ENCODE measurements around the gene SPON2. TPM values are rescaled to one million over a fixed set of nuclear protein-coding genes. Genes with fewer than 3 reads are reported as not detected.

Gene SPON2
- total RNA-seq, 1 experiment from 2014 or later, result 1.8 TPM

DNA sequence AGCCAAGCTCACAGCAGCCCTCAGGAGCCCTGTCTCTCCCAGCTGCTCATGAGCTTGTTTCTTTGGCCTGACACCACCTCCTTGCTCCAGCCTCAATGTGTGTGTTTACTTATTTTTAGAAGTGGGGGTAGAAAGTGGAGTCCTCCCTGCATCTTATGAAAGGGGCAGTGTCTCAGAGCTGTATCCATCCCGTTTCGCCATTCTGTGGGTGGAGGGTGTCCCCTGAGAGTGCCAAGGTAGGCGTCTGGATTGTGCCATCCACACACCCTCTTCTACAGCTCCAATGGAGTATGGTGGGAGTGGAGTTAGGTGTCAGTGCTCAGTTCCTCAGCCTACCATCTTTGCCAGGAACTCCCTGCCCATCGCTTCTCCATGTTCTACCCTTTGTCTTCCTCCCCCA lies 8.3 kb downstream of the SPON2 start:
- no peaks in the 10 kb centered on the region for H3K27me3 ChIP-seq (ENCODE audit: control insufficient read depth, insufficient read depth, low read length)
- H3K36me3 ChIP-seq (ENCODE audit: control insufficient read depth, insufficient read depth, low read length), result no peaks in the 10 kb centered on the region
- intact Hi-C loops (cut with micrococcal nuclease; ENCODE audit: unreplicated experiment) (no loop called here), in situ Hi-C loops (cut with HindIII; ENCODE audit: low pct_unique_long_range_greater_than_20kb, low sequenced_read_pairs) (no loop called here)
- TF ChIP-seq TCF7L2 (IDR thresholded peaks at IDR 0.05; ENCODE audit: low read depth, low read length), result no peak
- peaks cover 6% of the 10 kb centered on the region; the same call in 1 of the 2 replicates for H3K4me1 ChIP-seq (ENCODE audit: control insufficient read depth, insufficient read depth, low read length)
- H3K9me3 ChIP-seq (ENCODE audit: control insufficient read depth, insufficient read depth, low read depth, low read length), result no peaks in the 10 kb centered on the region
- no peak for DNase-seq (ENCODE audit: low read depth, low spot score)
- H3K4me3 ChIP-seq (ENCODE audit: low read depth in 2 of 2, low read length in 2 of 2), result no peak overlapping the region
- no peak overlapping the region for H3K27ac ChIP-seq (ENCODE audit: low read length)
- ATAC-seq, result no peak
- BruUV-seq (replicated peaks), result no TSS peak
- ChIA-PET POLR2A (no interaction called here), CTCF (no interaction called here)

DNA sequence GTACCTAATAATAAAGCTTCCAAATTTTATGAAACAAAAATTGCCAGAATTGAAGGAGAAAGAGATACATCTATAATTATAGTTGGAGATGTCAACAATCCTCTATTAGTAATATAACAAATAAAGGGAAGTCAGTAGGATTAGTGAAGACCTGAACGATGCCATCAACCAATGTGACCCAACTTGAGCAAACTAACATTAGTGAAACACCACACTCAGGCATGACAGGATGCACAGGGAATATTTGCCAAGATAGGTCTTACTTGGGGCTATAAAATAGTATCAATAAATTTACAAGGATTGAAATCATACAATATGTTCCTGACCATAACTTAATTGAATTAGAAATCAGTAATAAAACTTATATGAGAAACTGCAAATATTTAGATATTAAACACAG lies 12.0 kb downstream of the SPON2 start:
- no peaks in the 10 kb centered on the region for H3K36me3 ChIP-seq (ENCODE audit: control insufficient read depth, insufficient read depth, low read length)
- H3K4me3 ChIP-seq (ENCODE audit: low read depth in 2 of 2, low read length in 2 of 2), result no peak overlapping the region
- CTCF ChIA-PET, result no interaction called here
- no peak for DNase-seq (ENCODE audit: low read depth, low spot score)
- BruUV-seq (replicated peaks), result no TSS peak
- H3K27me3 ChIP-seq (ENCODE audit: control insufficient read depth, insufficient read depth, low read length), result no peaks in the 10 kb centered on the region
- no peaks in the 10 kb centered on the region for H3K9me3 ChIP-seq (ENCODE audit: control insufficient read depth, insufficient read depth, low read depth, low read length)
- in situ Hi-C loops (cut with HindIII; ENCODE audit: low pct_unique_long_range_greater_than_20kb, low sequenced_read_pairs), result no loop called here
- no peak overlapping the region for H3K27ac ChIP-seq (ENCODE audit: low read length)
- intact Hi-C loops (cut with micrococcal nuclease; ENCODE audit: unreplicated experiment), result no loop called here
- no peaks in the 10 kb centered on the region; the same call in 1 of the 2 replicates for H3K4me1 ChIP-seq (ENCODE audit: control insufficient read depth, insufficient read depth, low read length)
- ATAC-seq, result no peak
- POLR2A ChIA-PET, result no interaction called here
- TF ChIP-seq, protein P1, sequence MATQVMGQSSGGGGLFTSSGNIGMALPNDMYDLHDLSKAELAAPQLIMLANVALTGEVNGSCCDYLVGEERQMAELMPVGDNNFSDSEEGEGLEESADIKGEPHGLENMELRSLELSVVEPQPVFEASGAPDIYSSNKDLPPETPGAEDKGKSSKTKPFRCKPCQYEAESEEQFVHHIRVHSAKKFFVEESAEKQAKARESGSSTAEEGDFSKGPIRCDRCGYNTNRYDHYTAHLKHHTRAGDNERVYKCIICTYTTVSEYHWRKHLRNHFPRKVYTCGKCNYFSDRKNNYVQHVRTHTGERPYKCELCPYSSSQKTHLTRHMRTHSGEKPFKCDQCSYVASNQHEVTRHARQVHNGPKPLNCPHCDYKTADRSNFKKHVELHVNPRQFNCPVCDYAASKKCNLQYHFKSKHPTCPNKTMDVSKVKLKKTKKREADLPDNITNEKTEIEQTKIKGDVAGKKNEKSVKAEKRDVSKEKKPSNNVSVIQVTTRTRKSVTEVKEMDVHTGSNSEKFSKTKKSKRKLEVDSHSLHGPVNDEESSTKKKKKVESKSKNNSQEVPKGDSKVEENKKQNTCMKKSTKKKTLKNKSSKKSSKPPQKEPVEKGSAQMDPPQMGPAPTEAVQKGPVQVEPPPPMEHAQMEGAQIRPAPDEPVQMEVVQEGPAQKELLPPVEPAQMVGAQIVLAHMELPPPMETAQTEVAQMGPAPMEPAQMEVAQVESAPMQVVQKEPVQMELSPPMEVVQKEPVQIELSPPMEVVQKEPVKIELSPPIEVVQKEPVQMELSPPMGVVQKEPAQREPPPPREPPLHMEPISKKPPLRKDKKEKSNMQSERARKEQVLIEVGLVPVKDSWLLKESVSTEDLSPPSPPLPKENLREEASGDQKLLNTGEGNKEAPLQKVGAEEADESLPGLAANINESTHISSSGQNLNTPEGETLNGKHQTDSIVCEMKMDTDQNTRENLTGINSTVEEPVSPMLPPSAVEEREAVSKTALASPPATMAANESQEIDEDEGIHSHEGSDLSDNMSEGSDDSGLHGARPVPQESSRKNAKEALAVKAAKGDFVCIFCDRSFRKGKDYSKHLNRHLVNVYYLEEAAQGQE (IDR thresholded peaks at IDR 0.05; ENCODE audit: insufficient read depth in 1 of 2, low read depth in 2 of 2, low read length in 1 of 2), result no peak
- TF ChIP-seq, protein P2, sequence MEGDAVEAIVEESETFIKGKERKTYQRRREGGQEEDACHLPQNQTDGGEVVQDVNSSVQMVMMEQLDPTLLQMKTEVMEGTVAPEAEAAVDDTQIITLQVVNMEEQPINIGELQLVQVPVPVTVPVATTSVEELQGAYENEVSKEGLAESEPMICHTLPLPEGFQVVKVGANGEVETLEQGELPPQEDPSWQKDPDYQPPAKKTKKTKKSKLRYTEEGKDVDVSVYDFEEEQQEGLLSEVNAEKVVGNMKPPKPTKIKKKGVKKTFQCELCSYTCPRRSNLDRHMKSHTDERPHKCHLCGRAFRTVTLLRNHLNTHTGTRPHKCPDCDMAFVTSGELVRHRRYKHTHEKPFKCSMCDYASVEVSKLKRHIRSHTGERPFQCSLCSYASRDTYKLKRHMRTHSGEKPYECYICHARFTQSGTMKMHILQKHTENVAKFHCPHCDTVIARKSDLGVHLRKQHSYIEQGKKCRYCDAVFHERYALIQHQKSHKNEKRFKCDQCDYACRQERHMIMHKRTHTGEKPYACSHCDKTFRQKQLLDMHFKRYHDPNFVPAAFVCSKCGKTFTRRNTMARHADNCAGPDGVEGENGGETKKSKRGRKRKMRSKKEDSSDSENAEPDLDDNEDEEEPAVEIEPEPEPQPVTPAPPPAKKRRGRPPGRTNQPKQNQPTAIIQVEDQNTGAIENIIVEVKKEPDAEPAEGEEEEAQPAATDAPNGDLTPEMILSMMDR (IDR thresholded peaks at IDR 0.05), result no peak
- TF ChIP-seq POLR2AphosphoS5 (IDR thresholded peaks at IDR 0.05; ENCODE audit: low read depth, low read length) (no peak), SIN3A (IDR thresholded peaks at IDR 0.05; ENCODE audit: borderline replicate concordance, insufficient read depth, low read depth, low read length) (no peak), TCF7L2 (IDR thresholded peaks at IDR 0.05; ENCODE audit: low read depth, low read length) (no peak)

DNA sequence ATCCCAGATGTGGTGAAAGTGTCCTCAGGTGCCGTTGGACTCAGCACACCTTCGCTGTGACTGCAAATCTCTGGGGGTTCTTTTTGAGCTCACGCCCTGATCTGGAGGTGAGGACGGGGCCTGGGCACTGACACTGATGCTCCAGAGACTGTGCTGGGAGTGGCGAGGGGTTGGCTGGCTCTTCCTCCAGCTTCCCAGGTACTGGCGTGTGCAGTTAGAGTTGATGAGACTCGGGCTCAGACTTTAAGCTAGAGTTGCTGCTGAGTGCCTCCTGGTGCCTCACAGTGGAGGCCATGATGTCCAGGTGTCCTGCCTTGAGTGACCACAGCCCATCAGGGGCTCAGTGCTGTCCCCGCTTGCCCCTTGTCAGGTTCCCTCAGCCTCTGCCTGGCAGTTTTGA lies 16.3 kb downstream of the SPON2 start:
- intact Hi-C loops (cut with micrococcal nuclease; ENCODE audit: unreplicated experiment) (no loop called here), in situ Hi-C loops (cut with HindIII; ENCODE audit: low pct_unique_long_range_greater_than_20kb, low sequenced_read_pairs) (no loop called here)
- POLR2A ChIA-PET, result no interaction called here
- no TSS peak for BruUV-seq (replicated peaks)
- no peaks in the 10 kb centered on the region for H3K36me3 ChIP-seq (ENCODE audit: control insufficient read depth, insufficient read depth, low read length)
- H3K4me3 ChIP-seq (ENCODE audit: low read depth in 2 of 2, low read length in 2 of 2), result no peak overlapping the region
- CTCF ChIA-PET, result interaction anchor here (1.0 kb wide), 1 partner anchor 105 kb away, joined by 4 read pairs; no protein-coding TSS in a partner anchor
- no peak overlapping the region for H3K27ac ChIP-seq (ENCODE audit: low read length)
- TF ChIP-seq, protein P1 (IDR thresholded peaks at IDR 0.05; ENCODE audit: insufficient read depth in 1 of 2, low read depth in 2 of 2, low read length in 1 of 2), result no peak
- TF ChIP-seq, protein P2 (IDR thresholded peaks at IDR 0.05), result no peak
- no peak for TF ChIP-seq SIN3A (IDR thresholded peaks at IDR 0.05; ENCODE audit: borderline replicate concordance, insufficient read depth, low read depth, low read length)
- no peak for TF ChIP-seq TCF7L2 (IDR thresholded peaks at IDR 0.05; ENCODE audit: low read depth, low read length)
- TF ChIP-seq POLR2AphosphoS5 (IDR thresholded peaks at IDR 0.05; ENCODE audit: low read depth, low read length), result no peak
- no peaks in the 10 kb centered on the region for H3K9me3 ChIP-seq (ENCODE audit: control insufficient read depth, insufficient read depth, low read depth, low read length)
- no peak for ATAC-seq
- H3K4me1 ChIP-seq (ENCODE audit: control insufficient read depth, insufficient read depth, low read length), result no peaks in the 10 kb centered on the region
- no peaks in the 10 kb centered on the region for H3K27me3 ChIP-seq (ENCODE audit: control insufficient read depth, insufficient read depth, low read length)
- no peak for DNase-seq (ENCODE audit: low read depth, low spot score)

All from Panc1 (cell line).